Right lobe of liver (tissue), 6 donors: ENCODE data around the gene TST. TPM values are rescaled to one million over a fixed set of nuclear protein-coding genes. Genes with fewer than 3 reads are reported as not detected.

Experiments
- ATAC-seq, 4 donors: fragments of 200-7000 bp; cut with Tn5 transposase; one replicate each; pipeline ENCODE4 v1.9.1; 2020; ENCODE audit warnings: mild to moderate bottlenecking in 4 of 4, moderate library complexity in 4 of 4
- DNase-seq, 3 donors: peaks; one replicate each; pipeline ENCODE4 v3.0.0-alpha.2; 2020
- H3K27ac ChIP-seq, 3 donors: fragments of 200-600 bp; one replicate each; pipeline ENCODE4 v1.8.0; 2022
- H3K27me3 ChIP-seq, 2 donors: fragments of 200-600 bp; one replicate each; pipeline ENCODE4 v1.8.0; 2022
- H3K36me3 ChIP-seq, 4 donors: fragments of 200-600 bp; sonication (generic) in 1 of 4; one replicate each; pipeline versions ENCODE4 v1.5.1 to v1.8.0; 2017 to 2022; ENCODE audit warnings: control low read depth in 1 of 4
- H3K4me1 ChIP-seq, 4 donors: fragments of 200-600 bp; sonication (generic) in 1 of 4; one replicate each; pipeline versions ENCODE4 v1.5.1 to v1.8.0; 2017 to 2022; ENCODE audit warnings: control low read depth in 1 of 4
- H3K4me3 ChIP-seq, 3 donors: fragments of 200-600 bp; one replicate each; pipeline ENCODE4 v1.8.0; 2022
- H3K9me3 ChIP-seq, 4 donors: fragments of 200-600 bp; sonication (generic) in 1 of 4; one replicate each; pipeline versions ENCODE4 v1.5.1 to v1.8.0; 2017 to 2022; ENCODE audit warnings: control low read depth in 1 of 4
- POLR2A ChIP-seq: fragments of 450-650 bp; IDR thresholded peaks from one replicate; pipeline ENCODE4 v1.6.1; 2017; ENCODE audit warnings: antibody characterized with exemption, mild to moderate bottlenecking
- WGBS: methylation state at CpG from one replicate; pipeline ENCODE4 v1.1.6; 2018; ENCODE audit warnings: low coverage, low lambda C conversion rate; ENCODE audit not compliant: insufficient coverage; ENCODE audit errors: missing lambda C conversion rate; 5-methylcytosine and 5-hydroxymethylcytosine counted together
- intact Hi-C, 2 donors: fragments of 100-400 bp; cut with DNase I; formaldehyde crosslinking; loops; one replicate each; pipeline versions ENCODE4 v1.11.2 to v1.14.1; 2022
- total RNA-seq, 6 experiments: library from RNA; depleted of rRNA in 2 of 6; stranded (reverse); fragments of >200 nt in 2 of 6; fragmentation: NEBNext Ultra II Directional in 3 of 6; extraction: Animal tissue kit (Norgen Biotek cat#: 25700) in 3 of 6; gene quantifications; one replicate each; pipeline versions ENCODE4 v1.1.0 to v1.2.4, GENCODE V29; 2016 to 2023
- TF ChIP-seq, protein P1 (sequence below), 4 donors: fragments of 200-600 bp in 3 of 4; fragments of 450-650 bp in 1 of 4; IDR thresholded peaks; one replicate each; pipeline versions ENCODE4 v1.5.1 to v1.8.0; 2016 to 2022; ENCODE audit warnings: antibody characterized with exemption in 4 of 4, mild to moderate bottlenecking in 2 of 4
- donor health status: DM: no; HTN: yes; CAD: no.
- donor health status: DM: no; HTN: no; CAD: no.
- donor health status: DM: no; HTN: no; CAD: no.
- donor health status: DM: no; HTN: yes; CAD: no.
- donor health status: DM: no; HTN: yes; CAD: no.

Gene TST
- total RNA-seq, 6 experiments from 2014 or later: 223 to 355 (median 321) TPM

GRCh38 chr22:37021710-37022482 lies 2.6 kb upstream of the TST start:
- Histone ChIP-seq H3K4me1 (peaks cover 0 to 56% (median 22%) of the 10 kb centered on the region in 4 donors), H3K4me3 (peak overlapping the region in 2 of 3 donors; percentile 19 to 64), H3K36me3 (peaks cover 0 to 10% (median 4%) of the 10 kb centered on the region in 4 donors), H3K27me3 (no peaks in the 10 kb centered on the region), H3K27ac (peak overlapping the region in 2 of 3 donors; percentile 13 to 95), H3K9me3 (no peaks in the 10 kb centered on the region)
- DNase-seq (peak in 1 of 3 donors; percentile 53), ATAC-seq (no peak)
- TF ChIP-seq, protein P1, sequence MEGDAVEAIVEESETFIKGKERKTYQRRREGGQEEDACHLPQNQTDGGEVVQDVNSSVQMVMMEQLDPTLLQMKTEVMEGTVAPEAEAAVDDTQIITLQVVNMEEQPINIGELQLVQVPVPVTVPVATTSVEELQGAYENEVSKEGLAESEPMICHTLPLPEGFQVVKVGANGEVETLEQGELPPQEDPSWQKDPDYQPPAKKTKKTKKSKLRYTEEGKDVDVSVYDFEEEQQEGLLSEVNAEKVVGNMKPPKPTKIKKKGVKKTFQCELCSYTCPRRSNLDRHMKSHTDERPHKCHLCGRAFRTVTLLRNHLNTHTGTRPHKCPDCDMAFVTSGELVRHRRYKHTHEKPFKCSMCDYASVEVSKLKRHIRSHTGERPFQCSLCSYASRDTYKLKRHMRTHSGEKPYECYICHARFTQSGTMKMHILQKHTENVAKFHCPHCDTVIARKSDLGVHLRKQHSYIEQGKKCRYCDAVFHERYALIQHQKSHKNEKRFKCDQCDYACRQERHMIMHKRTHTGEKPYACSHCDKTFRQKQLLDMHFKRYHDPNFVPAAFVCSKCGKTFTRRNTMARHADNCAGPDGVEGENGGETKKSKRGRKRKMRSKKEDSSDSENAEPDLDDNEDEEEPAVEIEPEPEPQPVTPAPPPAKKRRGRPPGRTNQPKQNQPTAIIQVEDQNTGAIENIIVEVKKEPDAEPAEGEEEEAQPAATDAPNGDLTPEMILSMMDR (IDR thresholded peaks at IDR 0.05): peak; percentile 55 to 77 (median 72)
- TF ChIP-seq POLR2A: no peak
- intact Hi-C loops: no loop called here
- 29% methylated on average over 7 of the region's 13 CpGs for WGBS

DNA sequence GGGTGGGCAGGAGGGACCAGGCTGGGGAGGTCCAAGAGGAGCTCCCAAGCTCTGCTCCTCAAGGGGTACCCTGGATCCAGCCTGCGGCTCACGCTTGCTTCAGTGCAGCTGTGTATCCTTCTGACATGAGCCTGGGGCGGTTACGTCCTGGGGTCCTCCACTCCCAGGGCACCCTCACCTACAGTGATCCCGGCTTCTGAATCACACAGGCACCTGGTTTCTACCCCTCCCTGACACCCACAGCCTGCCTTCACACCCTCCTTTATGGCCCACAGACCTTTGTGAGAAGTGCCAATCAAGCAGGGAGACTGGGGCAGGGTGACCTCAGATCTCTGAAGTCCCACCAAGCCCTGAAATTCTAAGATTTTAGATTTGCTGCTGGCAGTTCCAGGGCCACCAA lies 1.8 kb upstream of the TST start:
- intact Hi-C loops: no loop called here
- WGBS: no CpG with 5 or more reads among the region's 5 CpGs
- H3K27ac ChIP-seq: peak overlapping the region in 1 of 3 donors; percentile 95
- ATAC-seq (no peak), DNase-seq (peak in 1 of 3 donors; percentile 39)
- H3K4me3 ChIP-seq: peak overlapping the region in 2 of 3 donors; percentile 99 to 100
- H3K36me3 ChIP-seq: peaks cover 0 to 11% (median 4%) of the 10 kb centered on the region in 4 donors
- H3K9me3 ChIP-seq: no peaks in the 10 kb centered on the region
- H3K4me1 ChIP-seq: peaks cover 0 to 56% (median 23%) of the 10 kb centered on the region in 4 donors
- no peaks in the 10 kb centered on the region for H3K27me3 ChIP-seq
- TF ChIP-seq POLR2A: no peak
- TF ChIP-seq, protein P1 (IDR thresholded peaks at IDR 0.05): no peak

- Histone ChIP-seq H3K27ac (peak overlapping the region; percentile 76 to 95 (median 87)), H3K9me3 (no peaks in the 10 kb centered on the region), H3K4me3 (peak overlapping the region; percentile 84 to 100 (median 99)), H3K4me1 (peaks cover 0 to 62% (median 28%) of the 10 kb centered on the region in 4 donors), H3K27me3 (no peaks in the 10 kb centered on the region), H3K36me3 (peaks cover 0 to 9% (median 4%) of the 10 kb centered on the region in 4 donors)
- intact Hi-C loops: no loop called here
- peak in 2 of 3 donors; percentile 71 to 78 for DNase-seq
- WGBS: 2% methylated on average over 4 of the region's 5 CpGs
- peak in 3 of 4 donors; percentile 8 to 27 (median 16) for ATAC-seq
- TF ChIP-seq POLR2A: no peak
- TF ChIP-seq, protein P1 (IDR thresholded peaks at IDR 0.05): no peak
These were observed 889 bp upstream of the TST start for GRCh38 chr22:37020192-37020479.

DNA sequence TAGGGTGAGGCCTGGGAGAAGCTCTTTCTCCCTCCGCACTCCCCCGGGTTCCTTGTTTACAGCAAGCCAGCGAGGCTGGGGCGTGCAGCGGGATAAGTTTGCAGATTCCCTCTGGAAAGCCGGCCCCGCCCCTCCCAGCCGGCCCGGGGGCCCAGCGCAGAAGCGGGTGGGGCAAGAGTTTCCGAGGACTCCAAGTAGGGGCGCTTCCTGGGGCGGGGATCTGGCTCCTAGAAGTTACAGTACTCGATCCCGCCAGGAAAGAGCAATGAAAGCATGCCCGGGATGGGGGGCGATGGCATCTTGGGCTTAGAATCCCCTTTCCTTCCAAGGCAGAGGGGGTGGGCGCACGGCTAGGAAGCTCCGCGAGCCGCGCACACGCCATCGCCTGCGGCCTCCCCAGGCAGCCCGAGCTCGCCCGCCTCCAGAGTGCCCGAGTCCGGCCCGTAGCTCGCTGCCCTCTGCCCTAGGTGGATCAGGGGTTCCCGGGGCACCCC lies 385 bp downstream of the TST start:
- Histone ChIP-seq H3K27ac (peak overlapping the region; percentile 76 to 95 (median 89)), H3K9me3 (no peaks in the 10 kb centered on the region), H3K36me3 (peaks cover 0 to 9% (median 4%) of the 10 kb centered on the region in 4 donors), H3K27me3 (no peaks in the 10 kb centered on the region), H3K4me3 (peak overlapping the region; percentile 98 to 100 (median 99)), H3K4me1 (peaks cover 0 to 74% (median 35%) of the 10 kb centered on the region in 4 donors)
- intact Hi-C loops: no loop called here
- WGBS: 2% methylated on average over 9 of the region's 35 CpGs
- no peak for TF ChIP-seq POLR2A
- TF ChIP-seq, protein P1 (IDR thresholded peaks at IDR 0.05): no peak
- peak; percentile 59 to 72 (median 71) for DNase-seq
- ATAC-seq: peak in 3 of 4 donors; percentile 1 to 9 (median 2)
